GM21717 (cell line): Measurements from ENCODE around the gene CD109.
"Not testable (repeated sequence)": the region's sequence is repeated elsewhere in the genome, so short reads cannot be mapped to it uniquely, and the experiment has no call there.

Source experiments
- ATAC-seq: cut with Tn5 transposase; IDR thresholded peaks from one replicate; pipeline ENCODE4 v1.9.1; 2021; ENCODE audit warnings: mild to moderate bottlenecking, moderate library complexity; ENCODE audit not compliant: unreplicated experiment

Gene CD109

DNA sequence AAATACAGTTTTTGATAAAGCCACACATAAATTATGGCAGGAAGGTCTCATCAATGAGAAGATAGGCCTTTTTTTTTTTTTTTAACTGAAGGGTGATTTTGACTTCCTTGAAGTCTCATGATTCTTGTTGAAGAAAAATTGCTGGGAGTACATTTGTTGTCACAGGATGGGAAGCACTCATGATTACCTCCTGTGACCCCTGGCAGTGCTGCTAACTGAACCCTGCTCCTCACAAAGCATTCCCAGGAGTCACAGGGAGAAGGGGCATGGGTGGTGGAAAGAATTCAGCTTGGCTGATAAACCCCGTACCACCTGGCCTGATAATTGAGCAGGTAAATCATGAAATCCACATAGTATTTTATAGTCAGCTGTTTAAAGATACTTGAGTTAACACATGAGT, 86.9 kb downstream of the CD109 start:
- ATAC-seq = no peak

DNA sequence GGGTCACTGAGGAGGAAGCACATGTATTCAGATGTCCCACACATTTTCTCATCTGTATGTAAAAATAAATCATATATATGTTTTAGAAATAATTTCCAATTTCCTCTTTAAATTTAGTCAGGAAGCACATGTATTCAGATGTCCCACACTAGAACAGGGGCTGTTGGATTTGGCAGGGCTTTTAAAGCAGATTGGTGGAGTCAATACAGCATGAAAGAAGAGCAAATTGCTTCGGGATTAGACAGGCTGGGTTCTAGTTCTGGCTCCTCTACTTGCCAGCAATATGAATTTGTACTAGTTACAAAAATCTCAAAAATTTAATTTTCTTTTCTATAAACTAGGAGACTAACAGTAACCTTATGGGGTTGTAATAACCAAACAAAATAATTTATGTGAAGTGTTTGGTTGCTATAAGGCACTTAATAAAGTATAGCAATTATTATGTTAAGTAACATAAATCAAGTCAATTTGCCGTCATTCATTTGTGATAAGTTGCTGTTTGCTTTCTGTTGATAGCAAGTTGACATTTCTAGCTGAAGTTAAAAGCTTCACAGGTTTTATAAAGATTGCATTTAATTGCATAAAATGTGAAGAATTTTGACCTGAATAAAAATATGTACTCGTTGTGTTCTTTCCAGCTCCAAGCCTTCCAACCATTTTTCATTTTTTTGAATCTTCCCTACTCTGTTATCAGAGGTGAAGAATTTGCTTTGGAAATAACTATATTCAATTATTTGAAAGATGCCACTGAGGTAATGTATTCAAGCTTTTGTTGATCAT, 88.9 kb downstream of the CD109 start:
- no peak for ATAC-seq

- no peak for ATAC-seq
Measured at GRCh38 chr6:73790574-73790973, 94.6 kb downstream of the CD109 start.

GRCh38 chr6:73791336-73791735, 95.3 kb downstream of the CD109 start:
- no peak for ATAC-seq

DNA sequence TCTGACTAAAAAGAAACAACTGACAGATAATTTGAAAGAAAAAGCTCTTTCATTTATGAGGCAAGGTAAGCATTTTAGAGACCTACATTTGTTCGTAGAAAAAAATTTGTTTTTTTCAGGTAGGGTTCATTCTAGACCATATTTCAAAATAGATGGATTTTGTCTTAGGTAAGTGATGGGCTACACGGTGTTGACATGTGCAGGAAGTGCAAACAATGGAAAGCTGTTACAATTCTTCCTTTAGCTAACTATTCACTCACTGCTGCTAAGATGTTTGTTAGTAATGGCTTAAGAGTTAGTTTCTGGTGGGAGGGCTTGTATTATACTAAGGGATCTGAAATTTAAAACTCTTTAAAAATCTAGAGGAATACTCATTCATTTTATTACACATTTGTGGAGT, 96.7 kb downstream of the CD109 start:
- no peak for ATAC-seq

GRCh38 chr6:73796881-73797280, 100.9 kb downstream of the CD109 start:
- ATAC-seq = no peak

GRCh38 chr6:73797861-73798260, 101.9 kb downstream of the CD109 start:
- no peak for ATAC-seq

DNA sequence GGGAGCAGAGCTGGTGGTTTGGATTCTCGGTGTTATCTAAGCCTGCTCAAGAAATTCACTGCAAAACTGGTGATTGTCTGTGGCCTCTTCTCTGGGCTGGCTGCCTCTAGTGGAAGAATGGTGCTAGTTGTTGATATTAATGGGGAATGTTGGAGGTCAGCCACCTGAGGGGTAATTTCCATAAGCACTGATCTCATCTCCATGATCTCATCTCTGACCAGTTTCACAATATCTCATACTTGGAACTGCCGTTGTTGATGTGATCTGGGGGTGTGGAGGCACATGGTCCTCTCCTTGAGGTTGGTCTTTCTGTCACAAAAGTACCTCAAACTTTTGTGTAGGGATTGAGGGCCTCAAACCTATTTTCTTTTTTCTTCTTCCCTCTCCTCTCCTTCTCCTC, 102.6 kb downstream of the CD109 start:
- peak; percentile 86 for ATAC-seq

DNA sequence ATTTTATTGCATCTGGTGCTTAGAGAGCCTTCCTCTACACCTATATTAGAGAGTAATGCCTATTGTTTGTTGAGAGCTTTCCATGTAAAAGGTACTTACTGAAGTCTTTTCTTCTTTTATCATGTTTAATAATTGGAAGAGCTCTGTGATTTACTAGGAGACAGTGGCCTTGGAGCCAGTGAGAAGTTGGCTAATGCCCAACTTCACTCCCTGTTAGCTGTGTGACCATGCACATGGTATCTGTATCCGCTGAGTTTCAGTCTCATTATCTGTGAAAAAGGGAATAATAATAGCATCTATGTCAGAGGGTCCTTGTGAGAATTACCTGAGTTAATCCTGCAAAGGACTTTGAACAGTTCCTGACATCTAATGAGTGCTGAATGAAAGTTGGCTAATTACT, 105.0 kb downstream of the CD109 start:
- ATAC-seq = no peak

- no peak for ATAC-seq
Measured at GRCh38 chr6:73801652-73802268, 105.8 kb downstream of the CD109 start.

GRCh38 chr6:73802366-73802765, 106.4 kb downstream of the CD109 start:
- no peak for ATAC-seq

DNA sequence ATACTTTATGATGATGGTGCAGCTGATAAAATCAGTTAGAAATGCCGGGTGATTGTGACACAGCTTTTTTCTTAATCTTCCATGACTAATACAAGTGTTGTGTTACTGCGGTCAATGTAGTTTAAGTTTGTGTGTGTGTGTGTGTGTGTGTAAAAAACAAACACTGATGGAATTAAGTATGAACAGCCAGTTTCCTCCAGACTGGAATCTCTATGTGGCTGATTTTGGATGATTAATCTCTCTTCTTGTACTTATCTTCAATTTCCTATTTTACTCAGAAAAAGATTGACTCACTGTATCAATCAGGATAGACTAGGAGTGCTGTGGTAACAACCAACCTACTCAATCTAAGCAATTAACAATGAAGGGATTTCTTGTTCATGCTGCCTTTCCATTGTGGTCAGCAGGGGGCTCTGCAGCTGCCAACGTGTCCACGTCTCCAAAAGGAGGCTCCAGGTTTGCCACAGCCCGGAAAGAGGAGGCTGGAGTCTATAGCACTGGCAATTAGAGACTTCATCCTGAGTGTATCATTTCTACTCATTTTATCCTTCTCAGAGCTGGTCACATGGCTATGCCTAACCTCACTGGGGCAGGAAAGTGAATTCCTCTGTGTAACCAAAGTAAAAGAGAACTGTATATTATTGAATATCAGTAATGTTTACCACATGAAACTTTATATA, 107.7 kb downstream of the CD109 start:
- ATAC-seq = no peak

DNA sequence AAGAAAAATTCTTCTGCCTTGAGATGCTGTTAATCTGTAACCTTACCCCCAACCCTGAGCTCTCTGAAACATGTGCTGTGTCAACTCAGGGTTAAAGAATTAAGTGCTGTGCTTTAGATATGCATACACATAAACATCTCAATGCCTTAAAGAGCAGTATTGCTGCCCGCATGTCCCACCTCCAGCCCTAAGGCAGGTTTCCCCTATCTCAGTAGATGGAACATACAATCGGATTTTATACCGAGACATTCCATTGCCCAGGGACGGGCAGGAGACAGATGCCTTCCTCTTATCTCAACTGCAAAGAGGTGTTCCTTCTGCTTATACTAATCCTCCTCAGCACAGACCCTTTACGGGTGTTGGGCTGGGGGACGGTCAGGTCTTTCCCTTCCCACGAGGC, 109.2 kb downstream of the CD109 start:
- ATAC-seq = not testable (repeated sequence)

DNA sequence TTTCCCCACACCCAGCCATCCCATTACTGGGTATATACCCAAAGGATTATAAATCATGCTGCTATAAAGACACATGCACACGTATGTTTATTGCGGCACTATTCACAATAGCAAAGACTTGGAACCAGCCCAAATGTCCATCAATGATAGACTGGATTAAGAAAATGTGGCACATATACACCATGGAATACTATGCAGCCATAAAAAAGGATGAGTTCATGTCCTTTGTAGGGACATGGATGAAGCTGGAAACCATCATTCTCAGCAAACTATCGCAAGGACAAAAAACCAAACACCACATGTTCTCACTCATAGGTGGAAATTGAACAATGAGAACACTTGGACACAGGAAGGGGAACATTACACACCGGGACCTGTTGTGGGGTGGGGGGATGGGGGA, 110.0 kb downstream of the CD109 start:
- not testable (repeated sequence) for ATAC-seq

- ATAC-seq = no peak
Measured at GRCh38 chr6:73811706-73812105, 115.7 kb downstream of the CD109 start.

GRCh38 chr6:73817253-73817652, 121.2 kb downstream of the CD109 start:
- ATAC-seq = no peak

DNA sequence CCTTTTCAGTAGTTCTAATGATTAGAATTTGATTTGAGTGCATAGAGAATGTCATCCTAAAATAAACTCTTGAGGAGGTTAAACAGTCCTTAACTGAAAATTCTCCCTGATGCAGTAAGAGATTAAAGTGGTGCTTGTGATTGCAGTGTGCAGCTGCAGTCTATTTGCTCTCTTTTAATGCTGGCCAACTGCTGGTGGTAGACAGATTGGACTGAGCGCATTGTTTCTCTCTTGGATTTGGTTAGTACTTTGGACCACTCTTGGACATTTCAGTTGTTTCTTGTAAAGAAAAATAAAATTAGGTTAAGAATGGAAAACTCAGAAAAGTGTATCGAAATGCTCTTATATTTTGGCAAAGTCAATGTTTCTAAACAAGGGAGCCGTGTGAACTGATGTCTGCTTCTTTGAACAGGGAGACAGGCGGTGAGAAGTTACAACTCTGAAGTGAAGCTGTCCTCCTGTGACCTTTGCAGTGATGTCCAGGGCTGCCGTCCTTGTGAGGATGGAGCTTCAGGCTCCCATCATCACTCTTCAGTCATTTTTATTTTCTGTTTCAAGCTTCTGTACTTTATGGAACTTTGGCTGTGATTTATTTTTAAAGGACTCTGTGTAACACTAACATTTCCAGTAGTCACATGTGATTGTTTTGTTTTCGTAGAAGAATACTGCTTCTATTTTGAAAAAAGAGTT, 127.2 kb downstream of the CD109 start:
- no peak for ATAC-seq

- ATAC-seq = no peak
Measured at GRCh38 chr6:73823832-73824231, 127.8 kb downstream of the CD109 start.

- no peak for ATAC-seq
Measured at GRCh38 chr6:73826571-73826970, 130.6 kb downstream of the CD109 start.

DNA sequence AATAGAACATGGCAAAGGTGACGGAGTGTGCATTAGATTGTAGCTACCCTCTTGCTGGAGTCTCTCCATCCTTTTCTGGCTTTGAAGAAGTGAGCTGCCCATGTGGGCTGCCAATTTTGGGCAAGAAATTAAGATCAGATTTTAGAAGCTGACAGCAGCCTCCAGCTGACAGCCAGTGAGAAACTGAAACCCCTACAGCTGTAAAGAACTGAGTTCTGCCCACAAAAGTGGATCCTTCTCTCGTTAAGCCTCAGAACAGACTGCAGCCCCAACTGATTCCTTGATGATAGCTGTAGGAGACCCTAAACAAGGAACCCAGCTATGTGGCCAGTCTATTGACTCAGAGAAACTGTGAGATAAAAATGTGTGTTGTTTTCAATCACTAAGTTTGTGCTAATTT, 134.1 kb downstream of the CD109 start:
- ATAC-seq = no peak

GRCh38 chr6:73832313-73832712, 136.3 kb downstream of the CD109 start:
- ATAC-seq = no peak
